GM06990 (cell line): Measurements from ENCODE around the gene SOBP.

Experiments used
- DNase-seq: peaks from one replicate; pipeline ENCODE4 v3.0.0-alpha.2; 2011; ENCODE audit not compliant: insufficient read length; ENCODE audit errors: extremely low read depth
- H3K27me3 ChIP-seq: replicated peaks from 2 replicates; pipeline ENCODE4 v1.6.0; 2011; ENCODE audit warnings: low read length; ENCODE audit not compliant: control insufficient read depth, insufficient read depth
- H3K36me3 ChIP-seq: 2 replicates; pipeline ENCODE4 v1.5.1; 2011; ENCODE audit warnings: low read length; ENCODE audit not compliant: control insufficient read depth, insufficient read depth
- H3K4me3 ChIP-seq: replicated peaks from 2 replicates; pipeline ENCODE4 v1.5.1; 2011; ENCODE audit warnings: low read depth, mild to moderate bottlenecking, control low read depth, low read length
- TF ChIP-seq, protein P1 (sequence below): IDR thresholded peaks from 2 replicates; pipeline ENCODE4 v1.5.1; 2011; ENCODE audit warnings: low read length, control low read depth, mild to moderate bottlenecking, inconsistent platforms; ENCODE audit not compliant: insufficient read depth, poor library complexity, severe bottlenecking

The SOBP gene

DNA sequence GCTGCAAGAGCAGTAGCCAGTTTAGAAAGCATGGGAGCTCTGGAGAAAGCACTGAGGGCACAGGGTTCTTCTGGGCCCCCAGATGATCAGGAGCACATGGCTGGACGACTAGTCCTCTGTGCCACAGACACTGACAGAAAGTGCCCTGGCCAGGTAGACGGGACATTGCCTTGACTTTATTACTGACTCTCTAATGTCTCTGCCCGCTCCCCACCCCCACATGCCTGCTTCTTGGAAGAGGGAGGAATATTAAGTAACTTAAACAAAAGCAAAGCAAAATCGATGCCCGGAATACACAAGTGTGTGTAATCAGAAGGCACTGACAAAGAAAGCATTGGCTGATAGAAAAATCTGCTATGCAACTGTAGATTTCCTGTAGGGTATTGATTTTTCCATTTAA, 99.3 kb downstream of the SOBP start:
- no peak overlapping the region for H3K4me3 ChIP-seq
- TF ChIP-seq, protein P1, sequence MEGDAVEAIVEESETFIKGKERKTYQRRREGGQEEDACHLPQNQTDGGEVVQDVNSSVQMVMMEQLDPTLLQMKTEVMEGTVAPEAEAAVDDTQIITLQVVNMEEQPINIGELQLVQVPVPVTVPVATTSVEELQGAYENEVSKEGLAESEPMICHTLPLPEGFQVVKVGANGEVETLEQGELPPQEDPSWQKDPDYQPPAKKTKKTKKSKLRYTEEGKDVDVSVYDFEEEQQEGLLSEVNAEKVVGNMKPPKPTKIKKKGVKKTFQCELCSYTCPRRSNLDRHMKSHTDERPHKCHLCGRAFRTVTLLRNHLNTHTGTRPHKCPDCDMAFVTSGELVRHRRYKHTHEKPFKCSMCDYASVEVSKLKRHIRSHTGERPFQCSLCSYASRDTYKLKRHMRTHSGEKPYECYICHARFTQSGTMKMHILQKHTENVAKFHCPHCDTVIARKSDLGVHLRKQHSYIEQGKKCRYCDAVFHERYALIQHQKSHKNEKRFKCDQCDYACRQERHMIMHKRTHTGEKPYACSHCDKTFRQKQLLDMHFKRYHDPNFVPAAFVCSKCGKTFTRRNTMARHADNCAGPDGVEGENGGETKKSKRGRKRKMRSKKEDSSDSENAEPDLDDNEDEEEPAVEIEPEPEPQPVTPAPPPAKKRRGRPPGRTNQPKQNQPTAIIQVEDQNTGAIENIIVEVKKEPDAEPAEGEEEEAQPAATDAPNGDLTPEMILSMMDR: no peak
- DNase-seq: no peak
- 0 out of 2 replicates have a peak, but pooled peaks cover 1% of the 10 kb centered on the region for H3K27me3 ChIP-seq
- H3K36me3 ChIP-seq: no peaks in the 10 kb centered on the region

DNA sequence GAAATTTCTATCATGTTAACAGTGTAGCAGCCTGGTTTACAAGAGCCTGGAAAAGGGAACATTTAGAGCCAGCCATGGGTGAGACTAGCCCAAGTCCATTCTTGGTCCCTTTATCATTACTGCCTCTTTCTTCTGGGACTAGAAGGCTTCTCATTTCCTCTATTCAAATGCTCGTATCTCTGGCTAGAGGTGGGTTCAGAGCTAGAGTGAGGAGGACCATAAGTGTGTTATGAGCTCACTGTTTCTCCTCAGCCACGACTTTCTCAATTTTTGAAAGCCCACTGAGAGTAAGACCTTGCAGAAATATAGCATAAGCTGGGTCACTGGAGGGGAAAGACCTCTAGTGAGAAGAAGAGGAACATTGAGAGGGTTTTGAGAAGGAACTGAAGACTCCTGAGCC, 100.0 kb downstream of the SOBP start:
- TF ChIP-seq, protein P1: no peak
- Histone ChIP-seq H3K27me3 (peaks cover 1% of the 10 kb centered on the region; the same call in 1 of the 2 replicates), H3K36me3 (no peaks in the 10 kb centered on the region), H3K4me3 (no peak overlapping the region)
- DNase-seq: no peak

DNA sequence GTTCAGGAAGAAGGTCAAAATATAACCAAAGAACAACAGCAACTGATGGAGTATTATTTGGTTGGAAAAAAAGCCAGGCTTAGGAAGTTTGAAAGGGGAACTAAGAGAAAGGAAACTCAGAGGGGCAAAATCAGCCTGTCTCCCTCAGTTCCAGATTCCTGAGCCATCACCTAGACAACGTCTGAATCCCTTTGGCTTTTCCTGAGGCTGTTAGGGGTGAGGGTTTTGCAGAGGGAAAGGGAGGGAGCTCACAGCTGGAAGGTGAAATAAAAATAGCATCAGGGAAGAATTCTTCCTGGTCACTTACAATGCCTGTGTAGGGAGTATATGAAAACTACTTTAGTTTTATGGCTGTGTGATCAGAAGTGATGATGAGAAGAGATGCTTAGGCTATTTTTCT, 100.5 kb downstream of the SOBP start:
- TF ChIP-seq, protein P1: no peak
- peaks cover 1% of the 10 kb centered on the region; the same call in 1 of the 2 replicates for H3K27me3 ChIP-seq
- no peak for DNase-seq
- H3K36me3 ChIP-seq: no peaks in the 10 kb centered on the region
- no peak overlapping the region for H3K4me3 ChIP-seq

DNA sequence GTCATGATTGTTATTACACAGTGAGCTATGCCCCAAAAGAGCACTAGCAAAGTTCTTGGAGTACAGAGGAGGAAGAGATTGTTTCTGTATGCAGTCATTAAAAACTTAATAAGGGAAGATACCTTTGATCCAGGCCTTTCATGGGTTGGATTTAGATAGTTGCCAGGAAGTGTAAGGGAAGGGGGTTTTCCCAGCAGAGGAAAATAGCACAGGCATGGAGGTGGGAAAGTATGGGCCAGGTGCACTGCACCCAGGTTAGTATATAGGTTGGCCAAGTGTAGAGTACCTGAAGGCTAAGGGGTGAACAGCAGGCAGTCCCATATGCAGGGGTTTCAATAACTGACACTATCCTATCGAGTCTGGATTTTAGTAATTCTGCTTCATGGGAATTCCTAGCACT, 101.4 kb downstream of the SOBP start:
- Histone ChIP-seq H3K36me3 (no peaks in the 10 kb centered on the region), H3K4me3 (no peak overlapping the region), H3K27me3 (no peaks in the 10 kb centered on the region; the same call in 1 of the 2 replicates)
- DNase-seq: no peak
- TF ChIP-seq, protein P1: no peak

DNA sequence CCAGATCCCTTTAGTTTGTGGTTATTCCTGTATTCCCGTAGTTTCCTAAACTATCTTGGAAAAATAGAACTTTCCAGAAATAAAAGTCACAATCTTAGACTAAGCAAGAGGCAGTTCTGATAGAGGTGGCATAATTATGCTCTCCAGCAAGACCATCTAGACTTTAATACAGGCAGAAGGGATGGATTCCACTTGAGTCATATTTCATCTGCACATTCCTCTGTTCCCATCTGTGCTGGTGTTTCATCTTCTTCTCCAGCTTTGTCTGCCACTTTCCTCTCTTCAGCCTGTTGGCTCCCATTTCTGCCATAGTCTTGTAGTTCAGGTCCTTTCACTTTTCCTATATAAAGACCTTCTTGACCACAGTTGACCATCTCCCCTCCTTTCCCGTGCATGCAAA, 102.9 kb downstream of the SOBP start:
- Histone ChIP-seq H3K36me3 (no peaks in the 10 kb centered on the region), H3K4me3 (no peak overlapping the region), H3K27me3 (no peaks in the 10 kb centered on the region; the same call in 1 of the 2 replicates)
- TF ChIP-seq, protein P1: no peak
- no peak for DNase-seq

DNA sequence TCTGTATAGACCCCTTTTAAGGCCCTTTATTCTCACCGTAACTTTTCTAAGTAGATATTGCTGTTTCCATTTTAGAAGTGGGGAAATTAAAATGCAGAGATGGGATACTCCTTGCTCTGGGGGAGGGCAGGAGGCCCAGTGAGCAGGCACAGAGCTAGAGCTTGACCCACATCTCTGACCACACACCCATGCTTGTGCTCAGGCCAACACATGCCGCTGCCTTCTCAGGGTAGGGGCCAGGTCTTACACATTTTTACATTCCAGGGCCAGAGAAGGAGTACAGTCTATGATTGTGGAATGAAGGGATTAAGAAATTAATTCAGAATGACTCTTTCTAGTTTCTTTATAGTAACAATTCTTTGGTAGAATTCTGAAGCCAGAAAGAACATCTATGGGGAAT, 104.8 kb downstream of the SOBP start:
- TF ChIP-seq, protein P1: no peak
- no peak for DNase-seq
- H3K36me3 ChIP-seq: no peaks in the 10 kb centered on the region
- no peak overlapping the region for H3K4me3 ChIP-seq
- H3K27me3 ChIP-seq: no peaks in the 10 kb centered on the region; the same call in 1 of the 2 replicates
